Chondrocyte (in vitro differentiated cells): Measurements from ENCODE around the gene MORN3. TPM values are rescaled to one million over a fixed set of nuclear protein-coding genes. Genes with fewer than 3 reads are reported as not detected.

Experiments
- DNase-seq: peaks from one replicate; pipeline ENCODE4 v3.0.0; 2021; ENCODE audit warnings: mixed read lengths, low spot score
- H3K27ac Mint-ChIP-seq: one replicate; pipeline ENCODE4 v1.8.0; 2021; ENCODE audit warnings: mild to moderate bottlenecking, moderate library complexity, mixed read lengths; ENCODE audit not compliant: unreplicated experiment
- H3K27me3 Mint-ChIP-seq: 2 replicates; pipeline ENCODE4 v1.8.0; 2021; ENCODE audit warnings: low read depth, mixed read lengths
- H3K36me3 Mint-ChIP-seq: 2 replicates; pipeline ENCODE4 v1.8.0; 2021; ENCODE audit warnings: low read depth, mixed read lengths
- H3K4me1 Mint-ChIP-seq: 2 replicates; pipeline ENCODE4 v1.8.0; 2021; ENCODE audit warnings: low read depth, mild to moderate bottlenecking, mixed read lengths
- H3K4me3 Mint-ChIP-seq: one replicate; pipeline ENCODE4 v1.8.0; 2021; ENCODE audit warnings: mild to moderate bottlenecking, moderate library complexity, mixed read lengths; ENCODE audit not compliant: unreplicated experiment
- H3K9me3 Mint-ChIP-seq: 2 replicates; pipeline ENCODE4 v1.8.0; 2021; ENCODE audit warnings: low read depth, mixed read lengths
- total RNA-seq: library from RNA; stranded (reverse); gene quantifications from 3 replicates; pipeline ENCODE4 v1.2.1, GENCODE V29; 2021
- TF ChIP-seq, protein P1 (sequence below): fragments of 200-600 bp; sonication (generic); IDR thresholded peaks from 2 replicates; pipeline ENCODE4 v1.5.0; 2021; ENCODE audit warnings: antibody characterized with exemption, mild to moderate bottlenecking, moderate library complexity

The MORN3 gene
- total RNA-seq, 1 donor from 2014 or later: 0.15 TPM

DNA sequence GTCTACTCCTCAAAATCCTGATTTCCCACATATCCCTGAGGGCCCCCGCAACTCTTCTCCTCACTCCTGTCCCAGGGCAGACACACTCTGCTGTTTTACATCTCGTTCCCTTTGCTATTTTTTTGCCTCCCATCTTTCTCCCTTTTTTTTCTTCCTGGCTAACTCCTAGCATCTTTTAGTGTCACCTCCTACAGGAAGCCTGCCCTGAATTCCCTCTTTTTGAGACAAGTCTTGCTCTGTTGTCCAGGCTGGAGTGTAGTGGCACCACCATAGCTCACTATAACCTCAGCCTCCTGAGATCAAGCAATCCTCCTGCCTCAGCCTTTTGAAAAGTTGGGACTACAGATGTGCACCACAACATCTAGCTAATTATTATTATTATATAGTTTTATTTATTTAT is 13.3 kb downstream of the MORN3 start:
- no peaks in the 10 kb centered on the region for H3K27me3 Mint-ChIP-seq
- H3K9me3 Mint-ChIP-seq: no peaks in the 10 kb centered on the region
- DNase-seq: no peak
- no peaks in the 10 kb centered on the region for H3K36me3 Mint-ChIP-seq
- peaks cover 5% of the 10 kb centered on the region for H3K4me1 Mint-ChIP-seq
- TF ChIP-seq, protein P1, sequence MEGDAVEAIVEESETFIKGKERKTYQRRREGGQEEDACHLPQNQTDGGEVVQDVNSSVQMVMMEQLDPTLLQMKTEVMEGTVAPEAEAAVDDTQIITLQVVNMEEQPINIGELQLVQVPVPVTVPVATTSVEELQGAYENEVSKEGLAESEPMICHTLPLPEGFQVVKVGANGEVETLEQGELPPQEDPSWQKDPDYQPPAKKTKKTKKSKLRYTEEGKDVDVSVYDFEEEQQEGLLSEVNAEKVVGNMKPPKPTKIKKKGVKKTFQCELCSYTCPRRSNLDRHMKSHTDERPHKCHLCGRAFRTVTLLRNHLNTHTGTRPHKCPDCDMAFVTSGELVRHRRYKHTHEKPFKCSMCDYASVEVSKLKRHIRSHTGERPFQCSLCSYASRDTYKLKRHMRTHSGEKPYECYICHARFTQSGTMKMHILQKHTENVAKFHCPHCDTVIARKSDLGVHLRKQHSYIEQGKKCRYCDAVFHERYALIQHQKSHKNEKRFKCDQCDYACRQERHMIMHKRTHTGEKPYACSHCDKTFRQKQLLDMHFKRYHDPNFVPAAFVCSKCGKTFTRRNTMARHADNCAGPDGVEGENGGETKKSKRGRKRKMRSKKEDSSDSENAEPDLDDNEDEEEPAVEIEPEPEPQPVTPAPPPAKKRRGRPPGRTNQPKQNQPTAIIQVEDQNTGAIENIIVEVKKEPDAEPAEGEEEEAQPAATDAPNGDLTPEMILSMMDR: no peak
- no peak overlapping the region for H3K27ac Mint-ChIP-seq
- H3K4me3 Mint-ChIP-seq: no peak overlapping the region

DNA sequence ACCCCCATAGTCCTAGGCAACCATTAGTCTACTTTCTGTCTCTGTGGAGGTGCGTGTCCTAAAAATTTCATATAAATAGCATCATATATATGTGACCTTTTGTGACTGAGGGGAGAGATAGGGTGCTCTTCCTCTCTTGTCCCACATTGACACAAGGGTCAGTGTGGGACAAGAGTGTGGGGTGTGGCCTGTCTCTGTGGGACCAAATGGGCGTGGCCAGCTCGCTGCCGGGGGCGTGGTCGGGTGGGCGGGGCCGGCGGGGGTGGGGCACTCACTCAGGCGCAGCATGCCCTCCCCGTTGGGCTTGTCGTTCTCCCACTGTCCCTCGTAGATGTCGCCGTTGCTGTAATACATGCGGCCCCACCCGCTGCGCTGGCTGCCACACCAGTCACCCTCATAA is 15.5 kb downstream of the MORN3 start:
- H3K36me3 Mint-ChIP-seq: no peaks in the 10 kb centered on the region
- H3K4me3 Mint-ChIP-seq: no peak overlapping the region
- no peak overlapping the region for H3K27ac Mint-ChIP-seq
- H3K4me1 Mint-ChIP-seq: peaks cover 2% of the 10 kb centered on the region
- H3K9me3 Mint-ChIP-seq: no peaks in the 10 kb centered on the region
- TF ChIP-seq, protein P1: no peak
- no peak for DNase-seq
- H3K27me3 Mint-ChIP-seq: no peaks in the 10 kb centered on the region

DNA sequence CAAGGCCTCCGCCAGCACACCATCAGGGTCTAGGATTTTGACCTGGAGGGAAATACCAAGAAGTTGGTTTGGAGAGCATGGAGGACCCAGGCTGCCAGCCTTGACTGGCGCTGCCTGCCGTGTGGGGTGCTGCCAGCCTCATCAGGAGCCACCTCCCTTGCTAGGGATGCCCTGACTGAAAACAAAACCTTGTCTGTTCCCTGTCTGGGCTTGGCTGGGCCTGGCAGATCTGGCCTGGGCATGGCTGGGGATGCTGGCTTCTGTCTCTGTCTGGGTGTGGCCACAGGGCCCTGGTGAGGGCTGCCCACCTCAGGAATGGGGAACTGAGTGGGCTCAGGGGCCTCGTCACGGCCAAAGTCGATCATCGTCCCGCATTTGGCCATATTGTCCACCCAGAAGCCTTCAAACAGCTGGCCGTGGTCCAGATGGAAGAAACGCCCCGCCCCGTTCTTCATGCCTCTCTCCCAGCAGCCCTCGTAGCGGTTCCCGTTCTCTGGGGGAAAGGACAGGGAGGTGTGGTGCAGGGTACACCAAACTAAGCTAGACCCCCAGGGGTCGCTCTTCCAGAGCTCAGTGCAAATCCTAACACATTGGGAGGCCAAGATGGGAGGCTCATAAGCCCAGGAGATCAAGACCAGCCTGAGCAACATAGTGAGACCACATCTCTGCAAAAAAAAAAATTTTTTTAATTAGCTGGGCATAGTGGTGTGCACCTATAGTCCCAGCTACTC is 16.5 kb downstream of the MORN3 start:
- no peaks in the 10 kb centered on the region for H3K27me3 Mint-ChIP-seq
- no peaks in the 10 kb centered on the region for H3K4me1 Mint-ChIP-seq
- no peaks in the 10 kb centered on the region for H3K36me3 Mint-ChIP-seq

DNA sequence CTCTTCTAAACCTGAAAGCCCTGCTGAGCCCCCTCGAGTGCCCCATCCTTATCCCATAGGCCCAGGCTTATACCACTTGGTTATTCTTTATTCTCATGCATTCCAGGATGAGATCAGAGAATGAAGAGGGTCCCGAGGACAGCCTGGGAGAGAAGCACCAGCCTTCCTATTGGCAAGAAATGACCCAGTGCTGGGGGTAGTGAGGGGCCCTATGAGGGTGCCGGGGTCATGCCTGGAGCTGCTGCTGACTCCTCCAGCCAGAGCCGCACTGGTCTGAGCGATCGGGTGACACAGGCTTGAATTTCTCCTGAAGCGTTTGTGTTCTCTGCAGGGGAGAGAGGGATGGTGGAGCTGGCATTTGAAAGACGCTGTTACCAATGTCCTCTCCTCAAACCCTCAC is 18.1 kb downstream of the MORN3 start:
- Mint-ChIP-seq H3K27me3 (no peaks in the 10 kb centered on the region), H3K27ac (no peak overlapping the region), H3K9me3 (no peaks in the 10 kb centered on the region), H3K4me3 (no peak overlapping the region), H3K4me1 (no peaks in the 10 kb centered on the region), H3K36me3 (no peaks in the 10 kb centered on the region)
- no peak for DNase-seq
- TF ChIP-seq, protein P1: no peak

More for the DNA sequence above, 16.5 kb downstream of the MORN3 start:
- TF ChIP-seq, protein P1: no peak
- no peak for DNase-seq
- no peak overlapping the region for H3K27ac Mint-ChIP-seq
- H3K9me3 Mint-ChIP-seq: no peaks in the 10 kb centered on the region
- H3K4me3 Mint-ChIP-seq: no peak overlapping the region

DNA sequence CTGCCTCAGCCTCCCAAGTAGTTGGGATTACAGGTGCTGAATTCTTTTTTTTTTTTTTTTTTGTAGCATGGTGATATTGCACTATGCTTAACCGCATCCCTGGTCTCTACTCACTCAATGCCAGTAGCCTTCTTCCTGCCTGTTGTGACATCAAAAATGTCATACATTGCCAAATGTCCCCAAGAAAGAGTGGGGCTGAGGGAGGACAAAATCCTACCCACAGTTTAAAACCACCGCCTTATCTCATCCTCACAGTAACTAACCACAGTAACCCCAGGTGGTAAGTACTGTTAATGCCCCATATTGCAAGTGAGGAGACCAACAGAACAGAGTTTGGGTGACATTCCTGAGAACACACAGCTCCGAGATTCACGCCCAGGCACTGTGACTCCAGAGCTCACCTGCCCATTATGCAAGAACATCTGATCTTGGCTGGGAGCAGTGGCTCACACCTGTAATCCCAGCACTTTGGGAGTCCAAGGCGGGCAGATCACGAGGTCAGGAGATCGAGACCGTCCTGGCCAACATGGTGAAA is 19.6 kb downstream of the MORN3 start:
- H3K4me3 Mint-ChIP-seq: no peak overlapping the region
- DNase-seq: no peak
- no peaks in the 10 kb centered on the region for H3K4me1 Mint-ChIP-seq

More for the DNA sequence above, 19.6 kb downstream of the MORN3 start:
- H3K36me3 Mint-ChIP-seq: no peaks in the 10 kb centered on the region
- H3K27me3 Mint-ChIP-seq: no peaks in the 10 kb centered on the region
- no peaks in the 10 kb centered on the region for H3K9me3 Mint-ChIP-seq
- TF ChIP-seq, protein P1: no peak
- no peak overlapping the region for H3K27ac Mint-ChIP-seq
